HUES48 (cell line): ENCODE results near the gene VANGL2.

Experiments
- H3K27ac ChIP-seq: one replicate; pipeline ENCODE4 v1.7.0; 2013; ENCODE audit warnings: low read depth, low read length, inconsistent platforms
- H3K27me3 ChIP-seq: 2 replicates; pipeline ENCODE4 v1.6.1; 2013; ENCODE audit warnings: mild to moderate bottlenecking, low read length; ENCODE audit not compliant: control insufficient read depth, insufficient read depth
- H3K36me3 ChIP-seq: 2 replicates; pipeline ENCODE4 v1.6.1; 2013; ENCODE audit warnings: low read length; ENCODE audit not compliant: control insufficient read depth, insufficient read depth
- H3K4me1 ChIP-seq: 2 replicates; pipeline ENCODE4 v1.6.1; 2013; ENCODE audit warnings: mild to moderate bottlenecking, low read length; ENCODE audit not compliant: control insufficient read depth, insufficient read depth
- H3K4me3 ChIP-seq: 2 replicates; pipeline ENCODE4 v1.5.1; 2013; ENCODE audit warnings: mild to moderate bottlenecking, low read depth, low read length
- H3K9ac ChIP-seq: 2 replicates; pipeline ENCODE4 v1.6.1; 2013; ENCODE audit warnings: mild to moderate bottlenecking, low read depth, low read length, moderate library complexity
- H3K9me3 ChIP-seq: 2 replicates; pipeline ENCODE4 v1.6.1; 2013; ENCODE audit warnings: low read length; ENCODE audit not compliant: control insufficient read depth, insufficient read depth

Gene VANGL2

GRCh38 chr1:160400223-160400645 lies at the start of gene VANGL2:
Gene VANGL2 (plus strand): TSS chr1:160400564. CDS start chr1:160415838, 15,274 bp downstream.
- Histone ChIP-seq H3K36me3 (no peaks in the 10 kb centered on the region), H3K9me3 (no peaks in the 10 kb centered on the region), H3K27me3 (no peaks in the 10 kb centered on the region), H3K4me1 (peaks cover 43% of the 10 kb centered on the region), H3K4me3 (peak within 1 kb of the TSS; percentile 89), H3K27ac (peak within 1 kb of the TSS; percentile 97), H3K9ac (peak within 1 kb of the TSS; percentile 73)

- Histone ChIP-seq H3K27ac (no peak overlapping the region), H3K4me3 (no peak overlapping the region), H3K9ac (no peak overlapping the region), H3K9me3 (no peaks in the 10 kb centered on the region), H3K36me3 (peaks cover 96% of the 10 kb centered on the region), H3K27me3 (no peaks in the 10 kb centered on the region), H3K4me1 (no peaks in the 10 kb centered on the region)
Measured at GRCh38 chr1:160351629-160352028, 48.7 kb upstream of the VANGL2 start.

- no peak overlapping the region for H3K27ac ChIP-seq
- peaks cover 96% of the 10 kb centered on the region for H3K36me3 ChIP-seq
- no peak overlapping the region for H3K9ac ChIP-seq
Measured at GRCh38 chr1:160352555-160352954, 47.8 kb upstream of the VANGL2 start.

GRCh38 chr1:160353223-160353622 lies 47.1 kb upstream of the VANGL2 start:
- no peaks in the 10 kb centered on the region for H3K4me1 ChIP-seq
- no peak overlapping the region for H3K4me3 ChIP-seq
- no peak overlapping the region for H3K9ac ChIP-seq
- H3K27ac ChIP-seq, result no peak overlapping the region
- no peaks in the 10 kb centered on the region for H3K27me3 ChIP-seq
- H3K36me3 ChIP-seq, result peaks cover 97% of the 10 kb centered on the region
- no peaks in the 10 kb centered on the region for H3K9me3 ChIP-seq

More at GRCh38 chr1:160352555-160352954, 47.8 kb upstream of the VANGL2 start:
- H3K4me1 ChIP-seq, result no peaks in the 10 kb centered on the region
- H3K9me3 ChIP-seq, result no peaks in the 10 kb centered on the region
- no peak overlapping the region for H3K4me3 ChIP-seq
- H3K27me3 ChIP-seq, result no peaks in the 10 kb centered on the region

GRCh38 chr1:160354388-160354985 lies 45.9 kb upstream of the VANGL2 start:
- no peaks in the 10 kb centered on the region for H3K4me1 ChIP-seq
- H3K9ac ChIP-seq, result no peak overlapping the region
- peaks cover 95% of the 10 kb centered on the region for H3K36me3 ChIP-seq
- H3K27ac ChIP-seq, result no peak overlapping the region
- no peak overlapping the region for H3K4me3 ChIP-seq
- H3K9me3 ChIP-seq, result no peaks in the 10 kb centered on the region
- no peaks in the 10 kb centered on the region for H3K27me3 ChIP-seq

- no peak overlapping the region for H3K9ac ChIP-seq
- H3K4me1 ChIP-seq, result peaks cover 7% of the 10 kb centered on the region; the same call in 1 of the 2 replicates
- H3K27ac ChIP-seq, result no peak overlapping the region
- peaks cover 82% of the 10 kb centered on the region for H3K36me3 ChIP-seq
- no peaks in the 10 kb centered on the region for H3K9me3 ChIP-seq
- H3K27me3 ChIP-seq, result no peaks in the 10 kb centered on the region
- H3K4me3 ChIP-seq, result no peak overlapping the region
Measured at GRCh38 chr1:160357286-160358002, 42.9 kb upstream of the VANGL2 start.

GRCh38 chr1:160358073-160358472 lies 42.3 kb upstream of the VANGL2 start:
- no peak overlapping the region for H3K27ac ChIP-seq
- no peaks in the 10 kb centered on the region for H3K27me3 ChIP-seq
- peaks cover 13% of the 10 kb centered on the region for H3K4me1 ChIP-seq
- no peaks in the 10 kb centered on the region for H3K9me3 ChIP-seq
- no peak overlapping the region for H3K9ac ChIP-seq
- no peak overlapping the region for H3K4me3 ChIP-seq
- H3K36me3 ChIP-seq, result peaks cover 75% of the 10 kb centered on the region

GRCh38 chr1:160359559-160360226 lies 40.7 kb upstream of the VANGL2 start:
- no peaks in the 10 kb centered on the region for H3K9me3 ChIP-seq
- no peaks in the 10 kb centered on the region for H3K27me3 ChIP-seq
- peaks cover 22% of the 10 kb centered on the region for H3K4me1 ChIP-seq
- peaks cover 61% of the 10 kb centered on the region for H3K36me3 ChIP-seq
- no peak overlapping the region for H3K9ac ChIP-seq
- no peak overlapping the region for H3K4me3 ChIP-seq
- H3K27ac ChIP-seq, result no peak overlapping the region

- Histone ChIP-seq H3K4me1 (peaks cover 22% of the 10 kb centered on the region), H3K27ac (no peak overlapping the region), H3K9me3 (no peaks in the 10 kb centered on the region), H3K27me3 (no peaks in the 10 kb centered on the region), H3K36me3 (peaks cover 55% of the 10 kb centered on the region), H3K9ac (no peak overlapping the region), H3K4me3 (no peak overlapping the region)
Measured at GRCh38 chr1:160360227-160360695, 40.1 kb upstream of the VANGL2 start.

GRCh38 chr1:160361199-160361598 lies 39.2 kb upstream of the VANGL2 start:
- peaks cover 22% of the 10 kb centered on the region for H3K4me1 ChIP-seq
- no peak overlapping the region for H3K27ac ChIP-seq
- no peak overlapping the region for H3K9ac ChIP-seq
- no peak overlapping the region for H3K4me3 ChIP-seq
- H3K36me3 ChIP-seq, result peaks cover 46% of the 10 kb centered on the region
- H3K9me3 ChIP-seq, result no peaks in the 10 kb centered on the region
- H3K27me3 ChIP-seq, result no peaks in the 10 kb centered on the region

- H3K4me1 ChIP-seq, result peaks cover 22% of the 10 kb centered on the region
- H3K27ac ChIP-seq, result peak overlapping the region; percentile 61
- H3K4me3 ChIP-seq, result no peak overlapping the region
- no peaks in the 10 kb centered on the region for H3K9me3 ChIP-seq
- no peaks in the 10 kb centered on the region for H3K27me3 ChIP-seq
- H3K9ac ChIP-seq, result no peak overlapping the region
- H3K36me3 ChIP-seq, result peaks cover 40% of the 10 kb centered on the region
Measured at GRCh38 chr1:160361814-160362167, 38.6 kb upstream of the VANGL2 start.
